ENCODE measurements around the gene FAM107B. TPM values are rescaled to one million over a fixed set of nuclear protein-coding genes. Genes with fewer than 3 reads are reported as not detected.

FAM107B gene
- total and polyA plus RNA-seq, 10 of the 15 experiments (the other 5 are each of a cell fraction or from before 2014, with no cell fraction given) = 22.9 to 162 (median 86.6) TPM

- ATAC-seq (no peak), DNase-seq (ENCODE audit: low read depth, low spot score) (no peak), FAIRE-seq (no peak)
- H3K27me3 ChIP-seq (replicated peaks in 1 of 2; ENCODE audit: control insufficient read depth in 2 of 2, insufficient read depth in 2 of 2, low read length in 1 of 2) = no peaks in the 10 kb centered on the region
- intact Hi-C loops (cut with micrococcal nuclease; ENCODE audit: unreplicated experiment) (no loop called here), in situ Hi-C loops (cut with MboI) (no loop called here)
- no peak overlapping the region for H3K4me2 ChIP-seq (ENCODE audit: control insufficient read depth, insufficient read depth)
- ChIA-PET SMC1A (ENCODE audit: uncharacterized antibody, unreplicated experiment) (interaction anchor here (0.6 kb wide), 1 partner anchor 66 kb away, joined by 3 read pairs; no protein-coding TSS in a partner anchor), CTCF (interaction anchor here (1.2 kb wide), 1 partner anchor 10 kb away, joined by 3 read pairs; no protein-coding TSS in a partner anchor), POLR2A (no interaction called here), RAD21 (ENCODE audit: unreplicated experiment) (no interaction called here)
- BruUV-seq (replicated peaks) = no TSS peak
- no peak overlapping the region for H3K27ac ChIP-seq (ENCODE audit: control insufficient read depth, insufficient read depth)
- H3K9ac ChIP-seq (ENCODE audit: control insufficient read depth, insufficient read depth, low read length) = no peak overlapping the region
- no peaks in the 10 kb centered on the region for H3K9me3 ChIP-seq (replicated peaks; ENCODE audit: control insufficient read depth, insufficient read depth, low read length)
- WGBS (ENCODE audit: insufficient coverage, insufficient replicate concordance, low lambda C conversion rate, missing lambda C conversion rate) = 63% methylated on average over 10 of the region's 10 CpGs
- H3K36me3 ChIP-seq (ENCODE audit: control insufficient read depth in 2 of 2, insufficient read depth in 2 of 2, low read length in 1 of 2) = no peaks in the 10 kb centered on the region
- no peak overlapping the region for H2AFZ ChIP-seq (ENCODE audit: control insufficient read depth, low read depth, low read length)
- no peaks in the 10 kb centered on the region; the same call in 1 of the 2 replicates for H4K20me1 ChIP-seq (ENCODE audit: control insufficient read depth, insufficient read depth)
- TF ChIP-seq, protein P1, sequence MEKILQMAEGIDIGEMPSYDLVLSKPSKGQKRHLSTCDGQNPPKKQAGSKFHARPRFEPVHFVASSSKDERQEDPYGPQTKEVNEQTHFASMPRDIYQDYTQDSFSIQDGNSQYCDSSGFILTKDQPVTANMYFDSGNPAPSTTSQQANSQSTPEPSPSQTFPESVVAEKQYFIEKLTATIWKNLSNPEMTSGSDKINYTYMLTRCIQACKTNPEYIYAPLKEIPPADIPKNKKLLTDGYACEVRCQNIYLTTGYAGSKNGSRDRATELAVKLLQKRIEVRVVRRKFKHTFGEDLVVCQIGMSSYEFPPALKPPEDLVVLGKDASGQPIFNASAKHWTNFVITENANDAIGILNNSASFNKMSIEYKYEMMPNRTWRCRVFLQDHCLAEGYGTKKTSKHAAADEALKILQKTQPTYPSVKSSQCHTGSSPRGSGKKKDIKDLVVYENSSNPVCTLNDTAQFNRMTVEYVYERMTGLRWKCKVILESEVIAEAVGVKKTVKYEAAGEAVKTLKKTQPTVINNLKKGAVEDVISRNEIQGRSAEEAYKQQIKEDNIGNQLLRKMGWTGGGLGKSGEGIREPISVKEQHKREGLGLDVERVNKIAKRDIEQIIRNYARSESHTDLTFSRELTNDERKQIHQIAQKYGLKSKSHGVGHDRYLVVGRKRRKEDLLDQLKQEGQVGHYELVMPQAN (conservative IDR thresholded peaks at IDR 0.05) = no peak
- TF ChIP-seq IRF3 (IDR thresholded peaks at IDR 0.05) (no peak), RCOR1 (conservative IDR thresholded peaks at IDR 0.05; ENCODE audit: low read depth, low read length) (no peak), MYC (IDR thresholded peaks at IDR 0.05; ENCODE audit: insufficient read depth, insufficient read length, insufficient replicate concordance, low read length, severe bottlenecking) (no peak), BRCA1 (IDR thresholded peaks at IDR 0.05; ENCODE audit: low read depth, low read length) (no peak), RAD21 (IDR thresholded peaks at IDR 0.05; ENCODE audit: insufficient read depth, low read depth, low read length) (no peak), STAT3 (IDR thresholded peaks at IDR 0.05; ENCODE audit: low read depth, low read length) (no peak), IRF4 (IDR thresholded peaks at IDR 0.05; ENCODE audit: low read depth, low read length) (no peak), DPF2 (IDR thresholded peaks at IDR 0.05) (no peak), CEBPZ (IDR thresholded peaks at IDR 0.05; ENCODE audit: low read depth, low read length) (no peak)
- TF ChIP-seq, protein P2, sequence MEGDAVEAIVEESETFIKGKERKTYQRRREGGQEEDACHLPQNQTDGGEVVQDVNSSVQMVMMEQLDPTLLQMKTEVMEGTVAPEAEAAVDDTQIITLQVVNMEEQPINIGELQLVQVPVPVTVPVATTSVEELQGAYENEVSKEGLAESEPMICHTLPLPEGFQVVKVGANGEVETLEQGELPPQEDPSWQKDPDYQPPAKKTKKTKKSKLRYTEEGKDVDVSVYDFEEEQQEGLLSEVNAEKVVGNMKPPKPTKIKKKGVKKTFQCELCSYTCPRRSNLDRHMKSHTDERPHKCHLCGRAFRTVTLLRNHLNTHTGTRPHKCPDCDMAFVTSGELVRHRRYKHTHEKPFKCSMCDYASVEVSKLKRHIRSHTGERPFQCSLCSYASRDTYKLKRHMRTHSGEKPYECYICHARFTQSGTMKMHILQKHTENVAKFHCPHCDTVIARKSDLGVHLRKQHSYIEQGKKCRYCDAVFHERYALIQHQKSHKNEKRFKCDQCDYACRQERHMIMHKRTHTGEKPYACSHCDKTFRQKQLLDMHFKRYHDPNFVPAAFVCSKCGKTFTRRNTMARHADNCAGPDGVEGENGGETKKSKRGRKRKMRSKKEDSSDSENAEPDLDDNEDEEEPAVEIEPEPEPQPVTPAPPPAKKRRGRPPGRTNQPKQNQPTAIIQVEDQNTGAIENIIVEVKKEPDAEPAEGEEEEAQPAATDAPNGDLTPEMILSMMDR (IDR thresholded peaks at IDR 0.05 in 2 of 3, conservative IDR thresholded peaks at IDR 0.05 in 1 of 3; ENCODE audit: control insufficient read depth in 2 of 3, extremely low read depth in 1 of 3, insufficient read depth in 1 of 3, low read depth in 3 of 3, low read length in 3 of 3) = no peak
- no peaks in the 10 kb centered on the region for H3K79me2 ChIP-seq (ENCODE audit: control insufficient read depth, insufficient read depth, low read length)
- no peaks in the 10 kb centered on the region for H3K4me1 ChIP-seq (ENCODE audit: control insufficient read depth, insufficient read depth, low read length)
- no peak overlapping the region for H3K4me3 ChIP-seq
These were observed 1.0 kb downstream of the FAM107B start for GRCh38 chr10:14773551-14774213.

Measured in GM12878 (cell line).